AG09309 (cell line): Measurements from ENCODE around the gene CNNM3.

ENCODE experiments used
- DNase-seq: peaks from one replicate; pipeline ENCODE4 v3.0.0-alpha.2; 2010; ENCODE audit warnings: low read depth
- H3K4me3 ChIP-seq: 2 replicates; pipeline ENCODE4 v1.5.1; 2011; ENCODE audit warnings: mild to moderate bottlenecking, low read depth, low read length, moderate library complexity; ENCODE audit not compliant: control insufficient read depth
- TF ChIP-seq, protein P1 (sequence below): IDR thresholded peaks from 2 replicates; pipeline ENCODE4 v1.5.1; 2011; ENCODE audit warnings: mild to moderate bottlenecking, low read depth, low read length, inconsistent platforms; ENCODE audit not compliant: insufficient read depth, control insufficient read depth; ENCODE audit errors: missing control alignments

Gene CNNM3

DNA sequence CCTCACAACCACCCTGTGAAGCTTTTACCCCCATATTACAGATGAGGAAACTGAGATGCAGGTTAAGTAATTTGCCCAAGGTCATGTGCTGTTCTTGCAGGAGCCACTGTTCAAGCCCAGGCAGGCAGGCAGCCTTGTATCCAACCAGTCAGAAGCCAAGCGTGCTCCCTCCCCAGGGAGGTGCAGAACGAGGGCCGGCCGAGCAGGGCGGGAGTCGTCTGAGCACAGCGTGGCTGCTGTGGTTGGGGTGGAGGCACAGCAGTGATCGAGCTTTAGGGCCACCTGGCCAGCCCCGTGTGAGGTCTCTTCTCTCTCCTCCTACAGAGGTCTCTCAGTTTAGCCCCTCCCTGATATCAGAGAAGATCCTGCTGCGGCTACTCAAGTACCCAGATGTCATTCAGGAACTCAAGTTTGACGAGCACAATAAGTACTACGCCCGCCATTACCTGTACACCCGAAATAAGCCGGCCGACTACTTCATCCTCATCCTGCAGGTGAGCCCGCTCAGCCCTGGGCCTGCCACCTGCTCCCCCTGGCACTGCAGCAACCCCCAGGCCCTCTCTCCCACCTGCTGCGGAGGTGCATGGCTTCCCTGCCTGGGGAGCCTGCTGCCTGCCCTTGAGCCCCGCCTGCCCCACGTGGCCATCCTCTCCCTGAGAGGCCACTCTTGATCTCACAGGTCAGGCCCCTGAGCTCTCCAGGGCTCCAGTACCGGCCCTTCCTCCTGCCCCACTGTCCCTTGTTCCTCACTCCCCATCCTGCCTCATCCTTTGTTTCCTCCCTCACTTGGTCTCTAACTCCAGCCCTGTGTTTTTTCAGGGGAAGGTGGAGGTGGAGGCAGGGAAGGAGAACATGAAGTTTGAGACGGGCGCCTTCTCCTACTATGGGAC lies 17.1 kb upstream of the CNNM3 start:
- H3K4me3 ChIP-seq: no peak overlapping the region
- TF ChIP-seq, protein P1, sequence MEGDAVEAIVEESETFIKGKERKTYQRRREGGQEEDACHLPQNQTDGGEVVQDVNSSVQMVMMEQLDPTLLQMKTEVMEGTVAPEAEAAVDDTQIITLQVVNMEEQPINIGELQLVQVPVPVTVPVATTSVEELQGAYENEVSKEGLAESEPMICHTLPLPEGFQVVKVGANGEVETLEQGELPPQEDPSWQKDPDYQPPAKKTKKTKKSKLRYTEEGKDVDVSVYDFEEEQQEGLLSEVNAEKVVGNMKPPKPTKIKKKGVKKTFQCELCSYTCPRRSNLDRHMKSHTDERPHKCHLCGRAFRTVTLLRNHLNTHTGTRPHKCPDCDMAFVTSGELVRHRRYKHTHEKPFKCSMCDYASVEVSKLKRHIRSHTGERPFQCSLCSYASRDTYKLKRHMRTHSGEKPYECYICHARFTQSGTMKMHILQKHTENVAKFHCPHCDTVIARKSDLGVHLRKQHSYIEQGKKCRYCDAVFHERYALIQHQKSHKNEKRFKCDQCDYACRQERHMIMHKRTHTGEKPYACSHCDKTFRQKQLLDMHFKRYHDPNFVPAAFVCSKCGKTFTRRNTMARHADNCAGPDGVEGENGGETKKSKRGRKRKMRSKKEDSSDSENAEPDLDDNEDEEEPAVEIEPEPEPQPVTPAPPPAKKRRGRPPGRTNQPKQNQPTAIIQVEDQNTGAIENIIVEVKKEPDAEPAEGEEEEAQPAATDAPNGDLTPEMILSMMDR: no peak
- DNase-seq: no peak

DNA sequence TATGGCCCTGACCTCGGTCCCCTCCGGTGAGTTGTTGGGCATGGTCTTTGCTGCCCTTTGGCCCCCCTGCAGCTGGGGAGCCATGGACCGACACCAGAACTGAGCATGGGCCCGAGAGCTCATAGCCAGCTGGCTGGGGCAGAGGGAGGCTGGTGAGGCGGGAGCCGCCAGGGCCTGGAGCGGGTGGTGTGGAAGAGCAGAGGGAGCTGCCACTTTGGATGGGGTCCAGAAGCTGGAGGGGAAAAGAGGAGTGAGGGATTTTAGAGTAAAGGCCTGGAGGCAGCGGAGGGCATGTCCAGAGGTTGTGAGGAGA lies 16.5 kb upstream of the CNNM3 start:
- TF ChIP-seq, protein P1: no peak
- no peak overlapping the region for H3K4me3 ChIP-seq
- DNase-seq: no peak

DNA sequence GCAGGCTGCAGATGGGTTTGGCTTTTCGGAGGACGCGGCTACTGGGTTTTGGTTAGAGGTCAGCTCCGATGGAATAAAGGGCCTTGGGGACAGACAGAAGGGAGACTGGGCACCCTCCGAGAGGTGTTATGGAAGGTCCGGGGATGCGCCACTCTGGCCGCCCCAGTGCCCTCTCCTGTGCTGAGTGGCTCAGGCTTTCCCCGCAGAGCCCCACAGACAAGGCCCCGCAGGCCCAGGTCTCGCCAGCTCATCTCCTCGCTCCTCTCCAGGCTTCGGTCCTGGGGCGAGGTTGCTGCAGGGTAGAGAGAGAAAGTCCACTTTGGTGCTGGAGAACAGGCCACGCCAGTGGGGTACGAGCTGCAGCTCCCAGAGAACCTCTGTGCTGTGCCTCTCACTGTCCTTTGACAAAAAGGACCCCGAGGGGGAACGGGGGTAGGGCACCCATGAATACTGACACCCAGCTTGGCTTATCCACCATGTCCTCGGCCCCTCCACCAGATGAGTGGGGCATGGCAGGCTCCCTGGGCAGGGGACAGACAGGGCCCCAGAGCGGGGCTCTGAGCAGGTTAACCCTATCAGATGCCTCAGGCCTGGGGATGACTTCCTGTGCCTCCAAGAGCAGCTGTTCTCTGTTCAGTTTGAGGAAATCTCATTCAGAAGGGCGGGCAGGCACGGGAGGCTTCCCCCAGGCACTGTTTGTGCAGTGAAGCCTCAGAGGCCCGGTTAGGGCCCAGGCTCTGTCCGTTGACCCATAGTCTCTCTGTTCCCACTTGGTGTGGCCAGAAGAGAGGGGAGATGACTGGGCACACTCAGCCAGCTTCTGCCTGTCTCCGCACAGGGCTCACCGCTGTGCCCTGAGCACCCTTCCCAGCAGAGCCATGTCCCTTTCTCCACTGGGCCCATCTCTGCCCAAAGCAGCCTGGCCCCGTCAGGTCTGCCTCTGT lies 15.7 kb upstream of the CNNM3 start:
- DNase-seq: no peak
- no peak overlapping the region for H3K4me3 ChIP-seq
- TF ChIP-seq, protein P1: no peak

DNA sequence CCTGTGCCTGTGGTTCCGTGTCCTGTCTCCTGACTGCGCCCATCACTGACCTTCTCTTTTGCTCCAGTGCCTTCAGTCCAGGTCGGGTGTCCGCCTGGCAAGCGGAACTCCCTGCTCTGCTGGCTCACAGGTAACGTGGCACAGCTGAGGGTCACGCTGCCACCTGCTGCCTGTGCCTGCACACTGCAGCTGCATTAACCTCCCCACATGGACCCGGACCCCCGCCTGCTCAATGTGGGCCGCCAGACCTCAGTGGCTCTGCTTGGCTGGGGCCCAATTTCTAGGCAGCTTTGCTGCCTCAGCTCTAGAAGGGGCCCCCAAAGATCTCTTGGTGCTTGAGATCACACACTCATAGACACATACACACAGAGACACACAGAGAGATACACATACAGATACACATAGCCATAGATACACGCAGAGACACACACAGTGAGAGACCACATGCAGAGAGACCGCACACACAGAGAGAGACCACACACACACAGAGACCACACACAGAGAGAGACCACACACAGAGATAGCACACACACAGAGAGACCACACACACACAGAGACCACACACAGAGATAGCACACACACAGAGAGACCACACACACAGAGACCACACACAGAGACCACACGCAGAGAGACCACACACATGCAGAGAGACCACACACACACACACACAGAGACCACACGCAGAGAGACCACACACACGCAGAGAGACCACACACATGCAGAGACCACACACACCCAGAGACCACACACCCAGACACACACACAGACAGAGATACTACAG lies 14.9 kb upstream of the CNNM3 start:
- no peak overlapping the region for H3K4me3 ChIP-seq
- TF ChIP-seq, protein P1: peak; percentile 86
- no peak for DNase-seq

DNA sequence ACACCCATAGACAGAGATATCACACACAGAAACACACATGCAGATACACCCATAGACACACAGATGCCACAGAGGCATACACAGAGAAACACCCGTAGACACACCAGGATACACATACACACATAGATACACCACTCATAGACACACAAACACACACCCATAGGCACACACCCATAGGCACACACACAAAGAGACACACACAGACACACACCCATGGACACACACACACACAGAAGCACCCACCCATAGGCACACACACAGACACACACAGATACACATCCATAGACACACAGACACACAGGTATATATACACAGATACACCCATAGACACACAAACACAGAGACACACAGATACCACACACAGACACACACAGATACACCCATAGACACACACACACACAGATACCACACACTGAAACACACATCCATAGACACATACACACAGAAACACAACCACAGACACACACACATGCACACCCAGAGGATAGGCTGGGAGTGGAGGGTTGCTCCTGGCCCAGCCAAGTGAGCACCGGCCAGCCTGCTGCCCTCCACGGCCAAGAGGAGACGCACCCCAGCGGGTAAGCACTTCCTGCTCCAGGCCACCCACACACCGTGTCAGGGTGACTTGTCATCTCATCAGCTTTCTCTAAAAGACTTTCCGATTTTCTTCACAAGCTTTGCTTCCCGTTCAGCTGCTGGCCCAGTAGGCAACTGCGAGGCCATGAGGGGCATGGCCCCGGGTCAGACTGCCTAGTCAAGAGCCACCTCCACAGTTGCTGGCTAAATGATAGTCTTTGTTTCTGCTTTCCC lies 14.1 kb upstream of the CNNM3 start:
- no peak for DNase-seq
- TF ChIP-seq, protein P1: no peak
- no peak overlapping the region for H3K4me3 ChIP-seq
